ENCODE measurements around the gene GJC1. TPM values are rescaled to one million over a fixed set of nuclear protein-coding genes. Genes with fewer than 3 reads are reported as not detected.

Gene GJC1
- total RNA-seq: 3.3 and 14.6 TPM in 2 replicates

DNA sequence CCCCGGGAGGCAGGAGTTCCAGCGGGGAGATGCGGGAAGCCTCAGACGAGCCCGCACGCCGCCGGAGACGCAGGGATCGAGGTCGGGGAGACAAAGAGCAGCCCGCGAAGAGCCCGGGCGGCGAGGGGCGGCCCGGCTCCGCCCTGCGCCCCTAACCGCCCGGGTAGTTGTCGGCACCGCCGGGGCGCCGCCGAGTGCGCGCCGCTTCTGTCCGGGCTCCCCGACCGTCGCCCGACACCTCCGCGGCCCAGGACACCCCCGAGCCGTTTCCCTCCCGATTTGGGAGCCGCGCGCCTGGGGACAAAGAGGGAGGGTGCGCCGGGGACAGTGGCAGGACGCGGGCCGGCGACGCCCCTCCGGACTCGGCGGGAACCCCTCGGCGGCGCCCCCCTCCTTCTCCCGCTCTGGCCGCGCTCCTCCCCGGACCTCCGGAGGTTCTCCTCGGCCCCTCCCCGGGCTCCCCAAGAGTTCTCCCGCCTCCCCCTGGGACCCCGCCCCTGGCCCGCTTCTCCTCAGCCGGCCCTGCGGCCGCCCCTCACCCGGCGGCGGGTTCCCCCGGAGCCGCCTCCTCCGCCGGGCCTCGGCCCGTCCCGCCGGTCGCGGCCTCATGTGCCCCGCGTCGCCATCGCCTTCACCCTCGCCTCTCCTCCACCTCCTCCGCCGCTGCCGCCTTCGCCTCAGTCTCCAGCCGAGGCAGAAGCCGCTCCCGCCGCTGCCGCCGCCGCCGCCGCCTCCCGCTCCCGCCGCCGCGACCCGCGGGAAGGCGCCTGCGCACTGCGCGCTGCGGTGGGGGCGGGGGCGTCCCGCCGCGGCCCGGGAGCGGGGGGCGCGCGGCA lies at the start of gene GJC1:
GJC1 (minus strand) TSS at position 765 of the 836 bp plus-strand sequence. CDS start 24,470 bp downstream, outside the sequence.

DNA sequence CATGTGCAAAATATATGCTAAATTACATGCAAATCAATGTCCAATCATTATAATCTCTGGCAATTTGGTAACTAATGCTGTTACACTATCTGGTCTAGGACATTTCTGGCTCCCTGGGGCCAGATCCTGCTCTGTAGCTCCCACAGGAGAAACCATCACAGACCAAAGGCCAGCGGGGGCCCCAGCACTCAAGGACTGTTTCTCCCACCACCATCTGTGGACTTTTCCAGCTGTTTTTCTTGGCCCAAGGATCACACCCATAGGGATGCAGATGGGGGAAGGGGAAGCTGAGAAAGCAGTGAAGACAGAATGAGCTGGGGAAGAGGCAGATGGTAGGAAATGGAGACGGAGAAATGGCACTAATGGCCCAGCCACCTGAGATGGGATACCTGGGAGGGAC lies 17.5 kb upstream of the GJC1 start, which contains the start of gene HIGD1B:
HIGD1B (plus strand) TSS at position 298 of the 400 bp plus-strand sequence. CDS start 270 bp downstream, outside the sequence.

DNA sequence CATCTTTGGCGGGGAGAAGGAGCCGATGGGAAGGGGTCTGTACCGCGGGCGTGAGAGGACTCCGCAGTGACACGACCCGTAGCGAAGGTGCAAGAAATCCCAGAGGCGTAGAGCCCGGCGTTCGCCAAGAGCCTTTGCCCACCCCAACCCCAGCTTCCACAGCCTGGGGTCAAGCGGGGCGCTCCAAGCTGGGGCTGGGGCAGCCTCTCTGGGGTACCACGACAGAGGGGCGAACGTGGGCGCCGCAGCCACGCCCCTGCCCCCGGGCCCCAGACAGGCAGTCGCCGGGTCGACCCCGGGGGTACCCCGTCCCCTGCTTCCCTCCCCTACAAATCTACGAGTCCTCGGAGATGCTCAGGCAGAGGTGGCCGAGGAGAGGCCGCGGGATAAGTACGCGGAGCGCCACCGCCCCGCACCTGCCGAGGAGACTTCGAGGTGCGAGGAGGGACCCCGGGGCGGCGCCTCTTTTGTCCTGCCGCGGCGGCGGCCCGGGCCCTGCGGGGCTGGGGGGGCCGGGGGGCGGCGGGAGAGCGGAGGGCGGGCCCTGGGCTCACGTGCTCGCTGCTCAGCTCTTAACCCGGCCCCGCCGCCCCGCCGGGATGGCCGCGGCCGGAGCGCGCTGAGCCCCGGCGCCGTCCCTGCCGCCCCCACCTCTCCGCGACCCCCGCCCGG lies 71.5 kb downstream of the GJC1 start, which contains the start of gene ADAM11:
ADAM11 (plus strand) TSS at position 575 of the 672 bp plus-strand sequence. CDS start 212 bp downstream, outside the sequence.

Other genes with a start within 250 kb of the GJC1 start
- gene MEIOC, start 173.8 kb downstream of the GJC1 start, total RNA-seq: 0.10 TPM in 1 of 2 replicates, not detected in the other
- 31.0 and 38.7 TPM in 2 replicates for gene CCDC43, start 140.5 kb downstream of the GJC1 start, total RNA-seq
- 4.6 and 5.6 TPM in 2 replicates for gene DBF4B, start 121.6 kb downstream of the GJC1 start, total RNA-seq
- gene ADAM11, start 71.3 kb downstream of the GJC1 start, total RNA-seq: under 0.01 and 0.10 TPM in 2 replicates
- not detected in 2 replicates for gene HIGD1B, start 17.6 kb upstream of the GJC1 start, total RNA-seq
- 134 and 180 TPM in 2 replicates for gene EFTUD2, start 69.2 kb upstream of the GJC1 start, total RNA-seq
- gene GFAP, start 85.2 kb upstream of the GJC1 start, total RNA-seq: 0.86 TPM in 1 of 2 replicates, not detected in the other
- gene KIF18B, start 117.5 kb upstream of the GJC1 start, total RNA-seq: 4.2 and 8.8 TPM in 2 replicates
- gene C1QL1, start 138.0 kb upstream of the GJC1 start, total RNA-seq: not detected in 2 replicates
- 22.3 and 51.0 TPM in 2 replicates for gene DCAKD, start 221.3 kb upstream of the GJC1 start, total RNA-seq
- gene NMT1, start 231.0 kb upstream of the GJC1 start, total RNA-seq: 75.4 and 90.8 TPM in 2 replicates